Gastroesophageal sphincter (tissue), 3 donors: ENCODE measurements around the gene THAP4.
A peak's percentile ranks its signal among the peaks of the same experiment; 100 is the strongest.

ENCODE experiments used
- POLR2A ChIP-seq, 2 donors: fragments of 450-650 bp; IDR thresholded peaks; one replicate each; pipeline ENCODE4 v1.6.1; 2017; ENCODE audit warnings: antibody characterized with exemption in 2 of 2, mild to moderate bottlenecking in 2 of 2, moderate library complexity in 1 of 2
- TF ChIP-seq, protein P1 (sequence below), 4 experiments: fragments of 200-600 bp in 2 of 4; fragments of 450-650 bp in 2 of 4; sonication (generic) in 1 of 4; IDR thresholded peaks; one replicate each; pipeline ENCODE4 v1.5.1; 2017 to 2019; ENCODE audit warnings: antibody characterized with exemption in 4 of 4, mild to moderate bottlenecking in 2 of 4, moderate library complexity in 2 of 4

DNA sequence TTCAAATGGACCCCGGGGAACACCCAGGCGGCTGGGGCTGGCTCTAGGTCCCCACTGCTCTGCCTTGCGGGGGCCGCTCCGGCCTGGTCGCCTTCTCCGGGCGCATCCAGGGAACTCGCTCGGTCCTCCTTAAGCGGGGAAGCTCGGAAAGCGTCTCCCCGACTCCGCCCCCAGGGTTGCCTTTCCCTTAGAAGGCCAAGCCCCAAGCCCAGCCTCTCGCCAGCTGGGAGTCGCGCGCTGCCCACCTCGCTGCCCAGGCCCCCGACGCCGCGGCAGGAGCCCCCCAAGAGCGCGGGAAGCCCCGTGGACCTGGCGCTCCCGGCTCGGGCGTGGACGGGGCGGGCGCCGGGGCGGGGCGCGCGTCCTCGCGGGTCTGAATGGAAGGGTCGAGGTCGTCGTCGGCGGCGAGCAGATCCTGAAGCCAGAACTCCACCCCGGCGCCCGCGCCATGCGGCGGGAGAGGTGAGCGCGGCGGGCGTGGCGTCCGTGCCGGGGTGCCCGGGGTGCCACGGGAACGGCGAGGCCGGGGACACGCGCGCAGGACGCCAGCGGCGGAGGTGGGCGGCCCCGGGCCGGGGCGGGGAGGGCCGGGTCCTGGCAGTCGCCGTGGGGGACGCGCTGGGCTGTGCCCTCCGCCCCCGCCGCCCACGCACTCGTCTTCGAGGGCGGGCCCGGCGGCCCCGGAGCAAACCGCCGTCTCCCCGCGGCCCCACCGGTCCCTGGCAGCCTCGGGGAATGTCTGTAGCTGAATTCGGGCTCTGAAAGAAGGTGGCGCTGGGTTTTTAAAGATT is 78.2 kb downstream of the THAP4 start, which contains the start of gene BOK:
- peak in 1 of 2 donors; percentile 9 for TF ChIP-seq POLR2A (IDR thresholded peaks at IDR 0.05)
- TF ChIP-seq, protein P1, sequence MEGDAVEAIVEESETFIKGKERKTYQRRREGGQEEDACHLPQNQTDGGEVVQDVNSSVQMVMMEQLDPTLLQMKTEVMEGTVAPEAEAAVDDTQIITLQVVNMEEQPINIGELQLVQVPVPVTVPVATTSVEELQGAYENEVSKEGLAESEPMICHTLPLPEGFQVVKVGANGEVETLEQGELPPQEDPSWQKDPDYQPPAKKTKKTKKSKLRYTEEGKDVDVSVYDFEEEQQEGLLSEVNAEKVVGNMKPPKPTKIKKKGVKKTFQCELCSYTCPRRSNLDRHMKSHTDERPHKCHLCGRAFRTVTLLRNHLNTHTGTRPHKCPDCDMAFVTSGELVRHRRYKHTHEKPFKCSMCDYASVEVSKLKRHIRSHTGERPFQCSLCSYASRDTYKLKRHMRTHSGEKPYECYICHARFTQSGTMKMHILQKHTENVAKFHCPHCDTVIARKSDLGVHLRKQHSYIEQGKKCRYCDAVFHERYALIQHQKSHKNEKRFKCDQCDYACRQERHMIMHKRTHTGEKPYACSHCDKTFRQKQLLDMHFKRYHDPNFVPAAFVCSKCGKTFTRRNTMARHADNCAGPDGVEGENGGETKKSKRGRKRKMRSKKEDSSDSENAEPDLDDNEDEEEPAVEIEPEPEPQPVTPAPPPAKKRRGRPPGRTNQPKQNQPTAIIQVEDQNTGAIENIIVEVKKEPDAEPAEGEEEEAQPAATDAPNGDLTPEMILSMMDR (IDR thresholded peaks at IDR 0.05) = peak in 1 of 4 experiments; percentile 6
